NCI-H187 (cell line): Measurements from ENCODE around the gene TNFRSF13B.

Experiments
- DNase-seq, 2 experiments: peaks; one replicate each; lab custom pipeline; 2025; lab: John Stamatoyannopoulos, UW

Gene TNFRSF13B

DNA sequence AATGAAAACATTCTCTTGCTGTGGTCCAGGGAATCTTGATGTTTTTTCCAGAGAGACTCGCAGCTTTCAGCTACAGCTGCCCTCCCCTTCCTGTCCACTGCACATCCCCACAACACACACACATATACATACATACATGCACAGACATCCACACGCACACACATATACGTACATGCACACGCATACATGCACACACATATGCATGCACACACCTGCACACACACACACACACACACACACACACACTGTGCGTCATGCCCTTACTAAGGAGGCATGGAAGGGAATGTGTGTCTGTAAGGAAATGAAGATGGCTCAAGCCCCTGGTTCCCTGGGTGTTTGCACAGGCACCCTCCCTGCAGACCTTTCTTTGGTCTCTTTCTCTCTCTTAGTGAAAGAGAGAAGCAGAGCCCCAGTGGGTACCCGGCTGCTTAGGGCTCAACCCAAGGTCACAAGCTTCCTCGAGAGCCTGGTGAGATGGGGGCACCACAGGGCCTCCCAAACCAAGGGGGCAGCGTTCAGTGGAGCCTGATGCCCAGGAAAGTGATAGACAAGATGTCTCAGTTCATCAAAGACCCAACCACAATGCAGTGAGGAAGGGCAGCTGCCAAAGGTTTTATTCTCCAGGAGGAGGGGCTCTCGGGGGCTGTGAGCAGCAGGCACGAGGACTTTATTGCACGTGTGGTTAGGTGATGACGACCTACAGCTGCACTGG lies 33.3 kb downstream of the TNFRSF13B start:
- DNase-seq: no peak

DNA sequence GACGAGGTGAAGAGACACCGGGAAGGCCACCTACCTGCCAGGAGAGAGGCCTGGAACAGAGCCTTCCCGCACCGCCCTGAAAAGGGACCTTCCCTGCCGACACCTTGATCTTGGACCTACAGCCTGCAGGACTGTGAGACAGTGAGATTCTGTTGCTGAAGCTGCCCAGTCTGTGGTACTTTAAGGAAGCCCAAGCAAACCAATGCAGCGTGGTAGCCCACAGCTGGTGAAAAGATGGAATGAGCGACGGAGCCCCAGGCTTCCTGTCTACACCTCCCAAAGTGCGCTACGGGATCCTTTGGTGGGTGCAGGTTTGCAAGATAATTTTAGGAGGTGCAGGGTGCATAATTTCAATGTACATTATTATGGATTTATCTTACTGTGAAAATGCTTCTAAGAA lies 33.9 kb downstream of the TNFRSF13B start:
- no peak for DNase-seq

DNA sequence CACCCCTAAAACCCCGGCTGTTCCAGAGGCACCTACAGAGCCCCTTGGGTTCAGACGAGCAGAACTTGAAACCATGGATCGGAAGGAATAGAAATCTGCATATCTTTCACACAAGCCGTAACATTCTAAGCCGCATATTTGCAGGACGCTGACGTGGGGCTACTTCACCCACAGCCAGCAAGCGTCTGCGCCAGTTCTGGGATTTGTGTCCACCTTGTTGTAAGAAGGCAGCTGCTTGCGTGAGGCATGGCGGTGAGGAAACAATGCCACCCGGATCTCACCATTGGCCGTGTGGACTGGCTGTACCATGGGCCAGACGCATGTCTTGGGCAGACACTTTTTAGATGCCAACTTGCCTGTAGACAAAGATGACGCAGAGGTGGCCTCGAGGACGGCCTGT lies 34.5 kb downstream of the TNFRSF13B start:
- DNase-seq: no peak

DNA sequence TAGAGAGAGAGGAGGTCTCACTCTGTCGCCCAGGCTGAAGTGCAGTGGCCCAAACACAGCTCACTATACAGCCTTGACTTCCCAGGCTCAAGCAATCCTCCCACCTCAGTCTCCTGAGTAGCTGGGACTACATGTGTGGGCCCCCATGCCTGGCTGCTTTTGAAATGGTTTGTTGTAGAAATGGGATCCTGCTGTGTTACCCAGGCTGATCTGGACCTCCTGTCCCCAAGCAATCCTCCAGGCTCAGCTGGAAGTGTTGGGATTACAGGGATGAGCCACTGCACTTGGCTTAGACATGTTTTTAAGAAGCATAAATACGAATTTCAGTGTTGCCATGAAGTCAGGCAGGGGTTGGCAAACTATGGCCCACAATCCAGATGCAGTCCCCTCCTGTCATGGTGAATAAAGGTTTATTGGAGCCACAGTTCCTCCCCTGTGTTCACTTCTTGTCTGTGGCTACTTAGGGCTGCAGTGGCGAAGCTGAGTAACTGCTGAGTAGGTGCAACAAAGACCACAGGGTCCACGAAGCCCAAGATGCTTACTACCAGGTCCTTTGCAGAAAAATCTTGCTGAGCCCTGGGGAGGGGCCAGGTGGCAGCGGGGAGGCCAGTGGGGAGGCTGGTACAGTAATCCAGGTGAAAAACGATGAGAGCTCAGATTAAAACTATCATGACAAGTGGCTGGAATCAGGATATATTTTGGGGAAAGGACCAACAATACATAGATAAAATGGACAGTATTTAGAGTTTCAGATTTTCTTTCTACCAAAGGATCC lies 35.2 kb downstream of the TNFRSF13B start:
- no peak for DNase-seq

DNA sequence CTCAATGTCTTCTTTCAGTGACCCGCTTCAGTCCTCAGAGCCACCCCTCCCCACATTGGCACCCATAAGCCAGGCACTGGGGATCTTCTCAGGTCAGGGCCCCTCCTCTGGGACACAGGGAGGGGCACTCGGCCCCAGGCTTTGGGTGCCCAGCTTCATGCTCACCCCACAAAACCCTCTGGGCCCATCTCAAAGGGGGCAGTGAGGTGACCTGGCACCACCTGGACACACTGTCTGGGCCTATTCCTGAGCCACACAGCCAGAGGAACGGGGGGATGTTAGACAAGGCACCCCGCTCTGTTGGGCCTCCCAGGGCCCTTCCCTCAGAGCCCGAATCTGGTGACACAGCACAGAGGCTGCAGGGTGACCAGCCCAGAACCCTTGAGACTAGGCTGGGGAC lies 36.1 kb downstream of the TNFRSF13B start:
- no peak for DNase-seq

DNA sequence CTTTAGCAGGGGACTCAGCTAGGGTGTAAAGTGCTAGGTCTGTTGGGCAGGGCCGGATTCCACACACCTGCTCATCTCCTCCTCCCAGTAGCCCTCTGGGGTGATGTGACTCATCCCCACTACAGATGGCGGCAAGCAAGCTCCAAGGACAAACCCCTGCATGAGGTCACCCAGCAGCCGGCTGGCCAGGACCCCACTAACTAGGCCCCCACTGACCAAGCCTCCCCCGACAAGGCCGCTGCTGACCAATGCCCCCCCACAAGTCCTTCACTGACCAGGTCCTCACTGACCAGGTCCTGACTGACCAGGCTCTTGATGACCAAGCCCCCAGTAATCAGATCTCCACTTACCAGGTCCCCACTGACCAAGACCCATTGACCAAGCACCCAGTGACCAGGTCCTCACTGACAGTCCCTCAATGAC lies 36.7 kb downstream of the TNFRSF13B start:
- no peak for DNase-seq

DNA sequence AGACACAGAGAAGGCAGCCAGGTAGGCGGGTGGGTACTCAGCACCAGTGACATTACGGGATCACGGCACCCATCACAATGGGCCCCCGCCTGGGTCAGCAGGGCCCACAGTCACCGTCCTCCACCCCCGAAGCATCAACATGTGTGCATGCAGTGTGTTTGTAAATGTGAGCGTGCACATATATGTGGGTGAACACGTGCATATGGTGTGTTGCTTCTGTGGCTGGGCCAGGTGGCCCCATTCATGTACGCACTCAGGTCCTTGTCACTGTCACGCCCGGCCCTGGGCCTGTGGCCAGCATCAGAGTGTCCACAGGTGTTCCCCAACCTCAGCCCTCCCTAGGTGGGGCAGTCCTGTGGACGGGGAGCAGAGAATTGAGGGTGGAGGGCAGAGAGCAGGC lies 37.1 kb downstream of the TNFRSF13B start:
- DNase-seq: no peak

DNA sequence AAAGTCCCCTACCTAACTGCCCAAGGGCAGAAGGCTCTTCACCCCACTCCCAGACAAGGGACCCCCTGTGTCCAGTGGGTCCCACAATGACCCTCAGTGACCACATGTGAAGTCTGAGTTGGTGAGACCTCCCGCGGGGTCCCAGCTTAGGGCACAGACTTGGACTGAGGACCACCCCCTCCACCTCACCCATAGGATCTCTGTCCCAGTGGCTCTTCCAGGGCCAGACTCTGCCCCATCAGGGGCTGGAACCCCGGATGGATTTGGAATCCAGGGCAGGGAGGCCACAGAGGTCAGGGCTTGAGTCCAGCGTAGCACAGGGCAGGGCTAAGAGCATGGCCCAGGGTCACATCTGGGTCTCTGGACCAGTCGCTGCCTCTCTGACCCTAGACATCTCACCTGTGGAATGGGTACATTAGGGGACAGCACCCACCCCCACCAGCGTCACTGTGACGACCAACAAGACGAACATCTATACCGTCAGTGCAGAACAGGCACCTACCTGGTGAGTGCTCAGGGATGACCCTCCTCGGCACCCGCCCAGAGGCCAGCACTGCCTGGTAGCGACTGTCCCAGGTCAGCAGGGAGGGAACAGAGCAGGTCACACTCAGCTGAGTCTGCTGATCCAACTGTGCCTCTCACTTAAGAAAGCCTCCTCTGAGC lies 37.7 kb downstream of the TNFRSF13B start:
- no peak for DNase-seq

DNA sequence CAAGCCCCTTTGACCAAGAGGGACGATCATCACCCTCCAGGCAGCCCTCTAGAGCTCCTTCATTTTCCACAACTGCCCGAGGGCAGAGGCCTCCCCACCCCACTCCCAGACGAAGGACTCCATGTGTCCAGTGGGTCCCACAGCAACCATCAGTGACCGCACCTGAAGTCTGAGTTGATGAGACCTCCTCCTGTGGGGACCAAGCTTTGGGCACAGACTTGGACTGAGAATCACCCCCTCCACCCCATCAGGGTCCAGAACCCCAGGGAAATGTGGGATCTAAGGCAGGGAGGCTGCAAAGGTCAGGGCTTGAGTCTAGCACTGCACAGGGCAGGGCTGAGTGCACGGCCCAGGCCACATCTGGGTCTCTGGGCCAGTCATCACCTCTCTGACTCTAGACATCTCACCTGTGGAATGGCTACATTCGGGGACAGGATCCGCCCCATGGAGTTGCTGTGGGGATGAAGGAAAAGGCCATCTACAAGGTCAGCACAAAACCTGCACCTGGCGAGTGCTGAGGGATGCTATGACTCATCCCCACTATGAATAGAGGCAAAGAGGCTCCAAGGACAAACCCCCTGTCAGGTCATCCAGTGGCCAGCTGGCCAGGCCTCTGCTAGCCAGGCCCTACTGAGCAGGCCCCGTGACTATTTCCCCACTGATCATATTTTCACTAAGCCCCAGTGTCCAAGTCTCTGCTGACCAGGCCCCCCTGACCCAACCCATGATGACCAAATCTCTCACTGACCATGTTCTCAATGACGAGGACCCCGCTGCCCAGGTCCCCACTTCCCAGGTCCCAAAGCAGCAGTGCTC lies 38.4 kb downstream of the TNFRSF13B start:
- no peak for DNase-seq

DNA sequence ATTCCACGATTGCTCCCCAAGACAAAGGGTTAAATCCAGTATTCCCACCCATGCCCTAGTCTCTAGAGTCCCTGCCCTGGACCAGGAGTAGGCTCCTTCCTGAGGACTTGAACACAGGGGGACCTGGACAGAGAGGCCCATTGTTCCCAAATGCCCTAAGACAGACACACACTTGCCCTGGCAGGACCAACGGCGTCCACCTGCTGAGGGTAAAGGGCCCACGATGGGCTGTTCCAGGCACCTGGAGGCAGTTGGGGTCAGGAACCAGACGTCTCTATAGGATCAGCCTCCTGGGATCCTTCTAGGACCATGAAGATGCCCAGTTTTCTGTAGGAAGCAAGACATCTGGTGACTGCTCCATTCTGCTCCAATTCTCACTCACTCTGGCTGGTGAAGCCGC lies 39.3 kb downstream of the TNFRSF13B start:
- DNase-seq: no peak

DNA sequence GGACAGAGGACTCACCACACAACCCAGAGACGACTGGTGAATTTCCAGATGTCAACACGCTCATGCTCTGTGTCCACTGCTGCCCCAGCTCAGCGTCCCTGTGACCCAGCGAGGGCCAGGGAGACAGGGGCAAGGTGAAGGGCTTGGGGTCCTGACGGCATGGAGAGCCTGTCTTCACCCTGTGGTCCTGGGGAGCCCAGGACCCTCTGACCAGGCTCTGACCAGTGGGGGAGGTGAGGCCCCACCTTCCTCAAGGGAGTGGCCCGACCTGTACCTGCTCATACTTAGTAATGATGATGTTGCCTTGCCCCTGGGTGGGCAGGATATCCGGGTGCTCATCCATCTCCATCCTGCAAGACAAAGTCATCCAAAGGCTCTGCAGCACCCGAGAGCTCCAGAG lies 39.8 kb downstream of the TNFRSF13B start:
- DNase-seq: no peak

DNA sequence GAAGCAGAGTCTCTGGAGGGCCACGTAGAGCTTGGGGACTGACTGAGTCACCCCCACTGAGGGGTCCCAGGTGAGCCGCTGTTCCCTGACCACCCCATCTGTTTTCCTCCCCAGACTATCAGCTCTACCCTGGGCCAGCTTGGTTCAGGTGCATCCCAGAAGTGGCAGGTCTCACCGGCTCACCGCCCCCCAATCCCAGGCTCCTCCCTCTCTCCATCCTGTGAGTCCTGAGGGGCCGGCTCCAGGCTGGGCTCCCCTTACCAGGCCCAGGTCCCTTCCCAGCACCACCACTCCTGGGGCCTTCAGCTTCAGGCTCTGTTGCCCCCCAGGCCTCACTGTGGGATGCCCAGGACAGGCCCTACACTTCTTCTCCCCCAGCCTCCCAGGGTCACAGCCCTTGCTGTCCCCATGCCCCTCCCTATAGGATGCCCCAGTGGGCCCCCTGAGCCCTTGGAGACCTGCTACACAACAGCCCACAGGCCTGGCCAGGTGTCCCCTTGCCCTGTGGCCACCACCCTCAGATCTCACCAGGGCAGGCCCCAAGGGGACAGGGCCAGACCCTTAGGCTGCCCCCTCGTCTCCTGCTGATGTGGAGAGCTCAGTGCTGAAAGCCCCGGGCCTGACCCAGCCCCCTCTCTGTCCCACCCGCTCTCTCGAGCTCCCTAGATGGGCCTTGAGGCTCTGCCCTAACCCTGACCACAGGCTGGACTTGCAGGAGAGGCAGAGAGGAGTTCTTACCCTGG lies 40.4 kb downstream of the TNFRSF13B start:
- DNase-seq: no peak

DNA sequence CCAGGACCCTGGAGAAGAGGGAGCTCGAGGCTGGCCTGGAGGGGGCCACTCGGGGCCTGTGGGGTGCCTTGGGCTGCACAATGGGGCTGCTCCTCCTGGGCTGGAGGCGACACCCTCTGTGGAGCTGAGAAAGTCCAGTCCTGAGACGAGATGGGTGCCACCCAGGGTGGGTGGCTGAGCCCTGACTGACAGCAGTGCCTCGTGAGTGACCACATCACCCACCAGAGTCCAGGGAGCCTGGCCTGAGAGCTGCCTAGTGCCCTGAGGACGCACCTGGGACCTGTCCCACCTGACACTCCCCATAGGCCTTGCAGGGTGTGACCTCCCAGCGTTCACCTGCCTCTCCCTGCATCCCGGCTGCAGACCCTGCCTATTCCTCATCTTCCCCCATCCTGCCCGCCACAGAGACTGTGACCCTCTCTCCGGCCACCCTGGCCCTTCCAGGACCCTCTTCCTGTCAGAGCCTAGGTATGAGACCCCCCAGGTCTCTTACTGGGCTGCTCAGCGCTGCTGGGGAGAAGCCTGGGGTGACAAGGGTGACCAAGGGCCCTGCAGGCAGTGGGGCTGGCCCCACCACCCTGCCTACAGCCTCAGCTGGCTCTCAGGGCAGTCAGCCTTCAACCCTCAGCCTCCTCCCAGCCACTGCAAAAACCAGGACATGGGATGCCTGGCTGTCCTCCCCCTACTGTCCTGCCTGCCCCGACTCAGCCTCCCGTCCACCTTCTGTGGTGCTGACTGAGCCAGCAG lies 41.2 kb downstream of the TNFRSF13B start:
- DNase-seq: no peak

DNA sequence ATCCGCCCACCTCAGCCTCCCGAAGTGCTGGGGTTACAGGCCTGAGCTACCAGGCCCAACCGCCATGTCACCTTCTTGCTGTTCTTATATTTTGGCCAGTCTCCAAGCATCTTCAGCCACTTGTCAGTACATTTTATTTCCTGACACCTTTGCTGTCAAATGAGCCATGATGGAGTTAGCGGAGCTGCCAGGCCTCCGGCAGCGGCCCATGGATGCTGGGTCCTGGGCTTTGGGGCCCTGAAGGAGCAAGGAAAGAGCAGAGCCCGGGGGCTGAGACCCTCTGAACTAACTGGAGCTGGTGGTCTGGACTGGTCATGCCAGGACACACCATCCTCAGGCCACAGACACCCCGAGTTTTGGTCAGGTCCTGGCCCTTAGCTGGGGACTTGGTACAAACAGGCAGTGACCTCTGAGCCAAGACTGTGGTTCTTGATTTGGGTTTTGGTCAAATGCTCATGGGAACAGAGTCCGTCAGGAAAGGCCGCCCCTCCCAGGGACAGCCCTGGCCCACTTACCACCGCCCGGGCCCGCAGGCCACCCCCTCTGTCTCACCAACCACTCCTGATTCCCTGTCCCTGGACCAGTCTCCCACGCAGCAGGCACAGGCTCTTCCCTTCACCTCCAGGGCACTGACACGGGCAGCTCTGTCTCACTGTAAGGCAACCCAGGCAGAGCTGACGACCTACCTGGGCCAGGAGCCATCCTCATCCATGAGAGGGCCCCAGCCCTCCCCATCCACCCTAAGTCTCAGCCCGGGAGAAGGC lies 42.0 kb downstream of the TNFRSF13B start:
- DNase-seq: no peak

DNA sequence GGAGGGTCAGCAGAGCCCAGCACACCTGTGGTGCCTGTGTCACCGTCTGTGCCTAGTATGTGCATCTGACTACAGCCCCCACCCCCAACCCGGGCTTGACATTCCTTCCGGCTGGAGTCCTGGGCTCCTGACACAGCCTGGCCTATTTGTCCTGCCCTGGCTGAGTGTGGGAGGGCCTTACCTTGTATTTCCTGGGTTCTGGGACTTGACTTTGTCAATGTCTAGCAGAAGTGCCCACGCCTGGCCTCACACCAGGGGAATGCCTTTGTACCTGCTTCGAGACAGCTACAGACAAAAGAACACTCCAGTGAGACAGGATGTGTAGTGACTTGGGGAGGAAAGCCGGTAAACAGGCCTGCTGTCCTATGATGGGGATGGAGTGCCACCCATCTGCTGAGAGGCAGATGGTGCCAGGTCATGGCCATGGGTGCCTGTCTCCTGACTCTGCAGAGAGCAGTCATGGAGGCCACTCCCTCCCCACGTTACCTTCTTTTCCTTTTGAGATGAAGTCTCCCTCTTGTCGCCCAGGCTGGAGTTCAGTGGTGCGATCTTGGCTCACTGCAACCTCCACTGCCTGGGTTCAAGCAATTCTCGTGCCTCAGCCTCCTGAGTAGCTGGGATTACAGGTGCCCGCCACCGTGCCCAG lies 42.8 kb downstream of the TNFRSF13B start:
- no peak for DNase-seq

DNA sequence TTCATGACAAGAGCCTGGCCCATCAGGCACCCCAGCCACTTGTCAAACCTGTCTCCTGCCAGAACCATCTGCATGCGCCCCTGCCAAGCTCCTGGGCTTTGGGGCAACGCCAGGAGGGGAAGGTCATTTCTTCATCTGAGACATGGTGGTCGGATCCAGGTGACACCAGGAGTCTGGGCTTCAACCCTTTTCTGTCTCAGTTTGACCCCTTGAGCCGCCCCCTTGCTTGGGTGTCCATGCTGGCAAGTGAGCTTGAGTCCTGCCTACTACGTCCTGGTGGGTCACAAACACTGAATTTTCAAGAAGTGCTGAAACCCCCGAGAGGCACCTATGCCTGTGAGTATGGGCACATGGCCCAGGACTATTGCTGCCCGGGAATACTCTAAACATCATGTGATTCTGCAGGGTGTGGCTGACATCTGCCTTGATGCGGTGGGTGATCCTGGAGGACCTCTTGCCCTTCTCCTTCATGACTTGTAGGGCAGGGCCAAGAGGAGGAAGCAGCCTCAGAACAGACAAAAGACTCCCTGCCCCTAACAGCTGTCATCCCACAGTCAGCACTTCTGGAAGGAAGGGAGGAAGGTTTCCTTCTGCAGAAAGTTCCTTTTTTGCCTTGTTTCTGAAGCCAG lies 43.4 kb downstream of the TNFRSF13B start:
- DNase-seq: no peak

DNA sequence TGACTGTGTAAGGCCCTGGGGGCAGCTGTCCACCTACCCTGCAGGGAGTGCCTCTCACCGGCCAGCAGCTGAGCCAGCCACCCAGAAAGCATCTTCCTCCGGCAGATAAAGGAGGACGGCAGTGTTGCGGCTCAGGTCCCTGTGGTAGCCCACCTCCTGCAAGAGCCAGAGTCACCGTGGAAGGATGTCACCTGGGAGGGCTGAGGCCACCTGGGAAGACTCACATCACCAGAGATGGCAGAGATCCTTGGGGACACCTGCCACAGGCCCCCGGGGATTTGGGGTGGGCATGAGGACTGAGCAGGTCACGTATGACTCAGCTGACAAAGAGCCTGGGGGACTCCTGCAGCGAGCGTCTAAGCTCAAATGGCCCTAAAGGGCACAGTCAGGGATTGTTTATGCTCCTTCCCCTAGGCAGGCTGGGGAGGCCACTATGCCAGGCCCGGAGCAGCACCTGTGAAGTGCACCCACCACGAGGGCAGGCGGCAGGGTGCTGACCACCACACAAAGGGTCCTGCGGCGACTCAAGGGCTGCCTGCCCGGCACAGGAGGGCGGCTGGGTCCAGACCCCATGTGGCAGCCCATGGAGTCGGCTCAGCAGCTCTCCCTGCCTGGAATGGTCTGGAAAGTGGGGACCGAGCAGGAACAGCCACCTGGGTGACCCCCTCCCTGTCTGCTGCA lies 44.1 kb downstream of the TNFRSF13B start:
- DNase-seq: no peak
